ENCODE results near the gene OR2S2. TPM values are rescaled to one million over a fixed set of nuclear protein-coding genes. Genes with fewer than 3 reads are reported as not detected.
"Not testable (repeated sequence)": the region's sequence is repeated elsewhere in the genome, so short reads cannot be mapped to it uniquely, and the experiment has no call there.

Gene OR2S2
- total RNA-seq, 1 donor from 2014 or later: not detected

- Mint-ChIP-seq H3K4me3 (ENCODE audit: unreplicated experiment) (no peak overlapping the region), H3K27me3 (ENCODE audit: unreplicated experiment) (peaks cover 2% of the 10 kb centered on the region), H3K36me3 (ENCODE audit: low read depth, unreplicated experiment) (no peaks in the 10 kb centered on the region), H3K9me3 (ENCODE audit: unreplicated experiment) (no peaks in the 10 kb centered on the region), H3K4me1 (ENCODE audit: unreplicated experiment) (peaks cover under 1% of the 10 kb centered on the region), H3K27ac (ENCODE audit: unreplicated experiment) (no peak overlapping the region)
- TF ChIP-seq CTCF (IDR thresholded peaks at IDR 0.05; ENCODE audit: unreplicated experiment): no peak
- DNase-seq (ENCODE audit: low spot score): no peak
Measured at GRCh38 chr9:35996358-35996970, 38.5 kb upstream of the OR2S2 start.

- DNase-seq (ENCODE audit: low spot score): no peak
- H3K27ac Mint-ChIP-seq (ENCODE audit: unreplicated experiment): no peak overlapping the region
- H3K9me3 Mint-ChIP-seq (ENCODE audit: unreplicated experiment): no peaks in the 10 kb centered on the region
- H3K36me3 Mint-ChIP-seq (ENCODE audit: low read depth, unreplicated experiment): no peaks in the 10 kb centered on the region
- peaks cover 6% of the 10 kb centered on the region for H3K4me1 Mint-ChIP-seq (ENCODE audit: unreplicated experiment)
- no peaks in the 10 kb centered on the region for H3K27me3 Mint-ChIP-seq (ENCODE audit: unreplicated experiment)
- H3K4me3 Mint-ChIP-seq (ENCODE audit: unreplicated experiment): no peak overlapping the region
- TF ChIP-seq CTCF (IDR thresholded peaks at IDR 0.05; ENCODE audit: unreplicated experiment): no peak
Measured at GRCh38 chr9:35994959-35995358, 37.0 kb upstream of the OR2S2 start.

GRCh38 chr9:35993976-35994720 is 36.2 kb upstream of the OR2S2 start:
- no peak for TF ChIP-seq CTCF (IDR thresholded peaks at IDR 0.05; ENCODE audit: unreplicated experiment)
- no peaks in the 10 kb centered on the region for H3K9me3 Mint-ChIP-seq (ENCODE audit: unreplicated experiment)
- no peaks in the 10 kb centered on the region for H3K27me3 Mint-ChIP-seq (ENCODE audit: unreplicated experiment)
- DNase-seq (ENCODE audit: low spot score): no peak
- H3K4me3 Mint-ChIP-seq (ENCODE audit: unreplicated experiment): no peak overlapping the region
- no peak overlapping the region for H3K27ac Mint-ChIP-seq (ENCODE audit: unreplicated experiment)
- H3K36me3 Mint-ChIP-seq (ENCODE audit: low read depth, unreplicated experiment): no peaks in the 10 kb centered on the region
- H3K4me1 Mint-ChIP-seq (ENCODE audit: unreplicated experiment): peaks cover 6% of the 10 kb centered on the region

GRCh38 chr9:35993136-35993535 is 35.2 kb upstream of the OR2S2 start:
- not testable (repeated sequence) for H3K4me3 Mint-ChIP-seq (ENCODE audit: unreplicated experiment); H3K36me3 Mint-ChIP-seq (ENCODE audit: low read depth, unreplicated experiment); H3K4me1 Mint-ChIP-seq (ENCODE audit: unreplicated experiment); H3K27ac Mint-ChIP-seq (ENCODE audit: unreplicated experiment); H3K27me3 Mint-ChIP-seq (ENCODE audit: unreplicated experiment); H3K9me3 Mint-ChIP-seq (ENCODE audit: unreplicated experiment); DNase-seq (ENCODE audit: low spot score)

- Mint-ChIP-seq H3K4me1 (ENCODE audit: unreplicated experiment) (peaks cover 8% of the 10 kb centered on the region), H3K4me3 (ENCODE audit: unreplicated experiment) (no peak overlapping the region), H3K27ac (ENCODE audit: unreplicated experiment) (no peak overlapping the region), H3K9me3 (ENCODE audit: unreplicated experiment) (no peaks in the 10 kb centered on the region), H3K27me3 (ENCODE audit: unreplicated experiment) (no peaks in the 10 kb centered on the region), H3K36me3 (ENCODE audit: low read depth, unreplicated experiment) (no peaks in the 10 kb centered on the region)
- TF ChIP-seq CTCF (IDR thresholded peaks at IDR 0.05; ENCODE audit: unreplicated experiment): no peak
- DNase-seq (ENCODE audit: low spot score): no peak
Measured at GRCh38 chr9:35990155-35990554, 32.2 kb upstream of the OR2S2 start.

Measured in endothelial cell (in vitro differentiated cells).